GM23338 (cell line): ENCODE measurements around the gene STX16. TPM values are rescaled to one million over a fixed set of nuclear protein-coding genes. Genes with fewer than 3 reads are reported as not detected.

ENCODE experiments used
- ATAC-seq: fragments of 200-7000 bp; cut with Tn5 transposase; 3 replicates; pipeline ENCODE4 v1.9.1; 2020
- DNase-seq: peaks from one replicate; pipeline ENCODE4 v3.0.0-alpha.2; 2015; ENCODE audit warnings: low spot score
- H2AFZ ChIP-seq: fragments of 200-600 bp; sonication (generic); 2 replicates; pipeline ENCODE4 v1.8.0; 2016; ENCODE audit warnings: antibody characterized with exemption, mild to moderate bottlenecking, moderate library complexity
- H3F3A ChIP-seq: fragments of 200-600 bp; sonication (generic); replicated peaks from 2 replicates; pipeline ENCODE4 v1.8.0; 2017; ENCODE audit warnings: antibody characterized with exemption, mixed run types, low read depth
- H3K27ac ChIP-seq: fragments of 200-600 bp; sonication (generic); 2 replicates; pipeline ENCODE4 v1.6.1; 2016; ENCODE audit warnings: low read depth
- H3K27me3 ChIP-seq: fragments of 200-600 bp; sonication (generic); 2 replicates; pipeline ENCODE4 v1.8.0; 2016; ENCODE audit warnings: mild to moderate bottlenecking, mixed run types, moderate library complexity; ENCODE audit not compliant: insufficient read depth
- H3K36me3 ChIP-seq: fragments of 200-600 bp; sonication (generic); 2 replicates; pipeline ENCODE4 v1.8.0; 2016; ENCODE audit warnings: mild to moderate bottlenecking; ENCODE audit not compliant: insufficient read depth
- H3K4me1 ChIP-seq: fragments of 200-600 bp; sonication (generic); 2 replicates; pipeline ENCODE4 v1.8.0; 2016; ENCODE audit warnings: mild to moderate bottlenecking, moderate library complexity; ENCODE audit not compliant: insufficient read depth
- H3K4me2 ChIP-seq: fragments of 200-600 bp; sonication (generic); 2 replicates; pipeline ENCODE4 v1.7.1; 2017; ENCODE audit warnings: mixed run types
- H3K4me3 ChIP-seq: fragments of 200-600 bp; sonication (generic); 2 replicates; pipeline ENCODE4 v1.6.1; 2016; ENCODE audit warnings: mixed run types
- H3K79me2 ChIP-seq: fragments of 200-600 bp; sonication (generic); replicated peaks from 2 replicates; pipeline ENCODE4 v1.8.0; 2017; ENCODE audit warnings: mild to moderate bottlenecking; ENCODE audit not compliant: insufficient read depth
- H3K9me2 ChIP-seq: fragments of 200-600 bp; sonication (generic); 2 replicates; pipeline ENCODE4 v1.8.0; 2017; ENCODE audit not compliant: insufficient read depth
- H4K20me1 ChIP-seq: fragments of 200-600 bp; sonication (generic); replicated peaks from 2 replicates; pipeline ENCODE4 v1.8.0; 2017; ENCODE audit warnings: mild to moderate bottlenecking; ENCODE audit not compliant: insufficient read depth
- H3K27ac Mint-ChIP-seq: 2 replicates; pipeline ENCODE4 v1.8.0; 2020; ENCODE audit warnings: inconsistent platforms, mild to moderate bottlenecking, moderate library complexity, mixed read lengths
- H3K27me3 Mint-ChIP-seq: 3 replicates; pipeline ENCODE4 v1.8.0; 2022; ENCODE audit warnings: low read depth, mild to moderate bottlenecking, moderate library complexity, mixed read lengths, inconsistent platforms; ENCODE audit not compliant: insufficient read depth, poor library complexity
- H3K36me3 Mint-ChIP-seq: 3 replicates; pipeline ENCODE4 v1.8.0; 2021; ENCODE audit warnings: low read depth, mild to moderate bottlenecking, inconsistent platforms, moderate library complexity, mixed read lengths
- H3K4me1 Mint-ChIP-seq: 3 replicates; pipeline ENCODE4 v1.8.0; 2020; ENCODE audit warnings: mild to moderate bottlenecking, inconsistent platforms, mixed read lengths
- H3K4me3 Mint-ChIP-seq: 3 replicates; pipeline ENCODE4 v1.8.0; 2021; ENCODE audit warnings: moderate library complexity, mild to moderate bottlenecking, inconsistent platforms, mixed read lengths
- H3K9me3 Mint-ChIP-seq: 3 replicates; pipeline ENCODE4 v1.8.0; 2020; ENCODE audit warnings: moderate library complexity, mild to moderate bottlenecking, inconsistent platforms, mixed read lengths
- CREB1 ChIP-seq: fragments of 250-450 bp; sonication (Bioruptor Pico); IDR thresholded peaks from 2 replicates; pipeline ENCODE4 v1.5.0; 2020; ENCODE audit warnings: low read depth, mild to moderate bottlenecking, moderate library complexity
- EZH2 ChIP-seq: fragments of 200-600 bp; sonication (generic); IDR thresholded peaks from one replicate; pipeline ENCODE4 v1.8.0; 2017; ENCODE audit warnings: antibody characterized with exemption, mild to moderate bottlenecking, low read depth; ENCODE audit not compliant: unreplicated experiment
- EZH2phosphoT487 ChIP-seq: fragments of 200-600 bp; sonication (generic); IDR thresholded peaks from one replicate; pipeline ENCODE4 v1.8.1; 2018; ENCODE audit warnings: antibody characterized with exemption; ENCODE audit not compliant: unreplicated experiment
- JUNB ChIP-seq: IDR thresholded peaks from one replicate; pipeline ENCODE4 v1.6.1; 2016; ENCODE audit warnings: antibody characterized with exemption; ENCODE audit not compliant: unreplicated experiment
- NANOG ChIP-seq: IDR thresholded peaks from 2 replicates; pipeline ENCODE4 v1.6.1; 2016; ENCODE audit warnings: antibody characterized with exemption, borderline replicate concordance
- POLR2AphosphoS5 ChIP-seq: IDR thresholded peaks from 2 replicates; pipeline ENCODE4 v1.6.1; 2016; ENCODE audit warnings: antibody characterized with exemption, low read depth
- STAT1 ChIP-seq: IDR thresholded peaks from one replicate; pipeline ENCODE4 v1.6.1; 2016; ENCODE audit warnings: antibody characterized with exemption; ENCODE audit not compliant: unreplicated experiment
- ZNF114 ChIP-seq: fragments of 250-450 bp; sonication (Bioruptor Pico); IDR thresholded peaks from 2 replicates; pipeline ENCODE4 v1.5.0; 2020; ENCODE audit warnings: mild to moderate bottlenecking, moderate library complexity
- ZNF331 ChIP-seq: fragments of 250-450 bp; sonication (Bioruptor Pico); IDR thresholded peaks from 2 replicates; pipeline ENCODE4 v1.5.0; 2020; ENCODE audit warnings: low read depth, mild to moderate bottlenecking, moderate library complexity
- polyA plus RNA-seq: library from polyadenylated mRNA; unstranded; fragments of >200 nt; fragmentation: Nextera tagmentation; extraction: Ambion mirVana; gene quantifications from 2 replicates; pipeline ENCODE4 v1.2.1, GENCODE V29; 2016
- total RNA-seq: library from RNA; depleted of rRNA; stranded (reverse); fragments of >200 nt; shearing (Covaris generic); gene quantifications from 2 replicates; pipeline ENCODE4 v1.2.3, GENCODE V29; 2014
- TF ChIP-seq, protein P1 (sequence below): IDR thresholded peaks from one replicate; pipeline ENCODE4 v1.6.1; 2018; ENCODE audit warnings: antibody characterized with exemption; ENCODE audit not compliant: unreplicated experiment
- TF ChIP-seq, protein P2 (sequence below), 2 experiments: fragments of 200-600 bp in 1 of 2; sonication (generic) in 1 of 2; conservative IDR thresholded peaks; 2 replicates each; pipeline versions ENCODE4 v1.5.1 to v1.6.1; 2016 to 2017; ENCODE audit warnings: antibody characterized with exemption in 2 of 2, low read depth in 2 of 2, mild to moderate bottlenecking in 2 of 2, moderate library complexity in 1 of 2
- TF ChIP-seq, protein P3 (sequence below): fragments of 250-450 bp; sonication (Bioruptor Pico); IDR thresholded peaks from 2 replicates; pipeline ENCODE4 v1.5.0; 2020; ENCODE audit warnings: mild to moderate bottlenecking, moderate library complexity
- TF ChIP-seq, protein P4 (sequence below): IDR thresholded peaks from 2 replicates; pipeline ENCODE4 v1.6.1; 2016; ENCODE audit warnings: antibody characterized with exemption

Gene STX16
- total and polyA plus RNA-seq, 2 experiments from 2014 or later, result 31.2 to 70.5 TPM

DNA sequence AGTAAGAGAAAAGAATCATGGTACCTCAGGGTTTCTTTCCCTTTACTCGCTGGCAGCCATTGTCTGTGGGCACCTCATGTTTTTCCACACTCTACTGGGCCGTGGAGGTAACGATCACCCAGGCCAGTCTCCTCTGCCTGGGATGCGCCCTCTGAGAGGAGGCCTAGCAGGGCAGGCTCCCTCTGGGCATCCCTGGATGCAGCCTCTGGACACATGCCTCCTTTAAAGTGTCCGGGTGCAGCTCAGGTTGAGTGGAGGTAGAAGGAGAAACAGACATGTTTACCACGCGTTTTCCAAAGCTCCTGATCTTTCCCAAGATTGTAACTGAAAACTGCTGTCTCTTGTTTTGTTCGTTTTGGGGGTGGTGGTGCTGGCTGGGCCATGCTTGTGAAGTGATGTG is 27.7 kb downstream of the STX16 start:
- Mint-ChIP-seq H3K4me3 (no peak overlapping the region), H3K4me1 (peaks cover 43% of the 10 kb centered on the region), H3K27ac (peak overlapping the region; percentile 25; the same call in 1 of the 2 replicates), H3K9me3 (no peaks in the 10 kb centered on the region), H3K36me3 (peaks cover 69% of the 10 kb centered on the region), H3K27me3 (peaks cover 6% of the 10 kb centered on the region)
- Histone ChIP-seq H3K27me3 (no peaks in the 10 kb centered on the region), H3K4me1 (peaks cover 10% of the 10 kb centered on the region; the same call in 1 of the 2 replicates), H4K20me1 (no peaks in the 10 kb centered on the region), H3K27ac (no peak overlapping the region), H2AFZ (no peak overlapping the region), H3K4me2 (no peak overlapping the region), H3K36me3 (peaks cover 11% of the 10 kb centered on the region), H3K9me2 (no peaks in the 10 kb centered on the region), H3K4me3 (no peak overlapping the region), H3K79me2 (peaks cover 7% of the 10 kb centered on the region; the same call in 1 of the 2 replicates), H3F3A (no peaks in the 10 kb centered on the region; the same call in 1 of the 2 replicates)
- DNase-seq, result no peak
- TF ChIP-seq EZH2phosphoT487, result no peak
- TF ChIP-seq ZNF114 (CRISPR knock-in tag), result no peak
- TF ChIP-seq EZH2, result no peak
- TF ChIP-seq NANOG, result no peak
- TF ChIP-seq, protein P1, sequence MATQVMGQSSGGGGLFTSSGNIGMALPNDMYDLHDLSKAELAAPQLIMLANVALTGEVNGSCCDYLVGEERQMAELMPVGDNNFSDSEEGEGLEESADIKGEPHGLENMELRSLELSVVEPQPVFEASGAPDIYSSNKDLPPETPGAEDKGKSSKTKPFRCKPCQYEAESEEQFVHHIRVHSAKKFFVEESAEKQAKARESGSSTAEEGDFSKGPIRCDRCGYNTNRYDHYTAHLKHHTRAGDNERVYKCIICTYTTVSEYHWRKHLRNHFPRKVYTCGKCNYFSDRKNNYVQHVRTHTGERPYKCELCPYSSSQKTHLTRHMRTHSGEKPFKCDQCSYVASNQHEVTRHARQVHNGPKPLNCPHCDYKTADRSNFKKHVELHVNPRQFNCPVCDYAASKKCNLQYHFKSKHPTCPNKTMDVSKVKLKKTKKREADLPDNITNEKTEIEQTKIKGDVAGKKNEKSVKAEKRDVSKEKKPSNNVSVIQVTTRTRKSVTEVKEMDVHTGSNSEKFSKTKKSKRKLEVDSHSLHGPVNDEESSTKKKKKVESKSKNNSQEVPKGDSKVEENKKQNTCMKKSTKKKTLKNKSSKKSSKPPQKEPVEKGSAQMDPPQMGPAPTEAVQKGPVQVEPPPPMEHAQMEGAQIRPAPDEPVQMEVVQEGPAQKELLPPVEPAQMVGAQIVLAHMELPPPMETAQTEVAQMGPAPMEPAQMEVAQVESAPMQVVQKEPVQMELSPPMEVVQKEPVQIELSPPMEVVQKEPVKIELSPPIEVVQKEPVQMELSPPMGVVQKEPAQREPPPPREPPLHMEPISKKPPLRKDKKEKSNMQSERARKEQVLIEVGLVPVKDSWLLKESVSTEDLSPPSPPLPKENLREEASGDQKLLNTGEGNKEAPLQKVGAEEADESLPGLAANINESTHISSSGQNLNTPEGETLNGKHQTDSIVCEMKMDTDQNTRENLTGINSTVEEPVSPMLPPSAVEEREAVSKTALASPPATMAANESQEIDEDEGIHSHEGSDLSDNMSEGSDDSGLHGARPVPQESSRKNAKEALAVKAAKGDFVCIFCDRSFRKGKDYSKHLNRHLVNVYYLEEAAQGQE, result no peak
- TF ChIP-seq ZNF331 (CRISPR knock-in tag), result no peak
- TF ChIP-seq, protein P2, sequence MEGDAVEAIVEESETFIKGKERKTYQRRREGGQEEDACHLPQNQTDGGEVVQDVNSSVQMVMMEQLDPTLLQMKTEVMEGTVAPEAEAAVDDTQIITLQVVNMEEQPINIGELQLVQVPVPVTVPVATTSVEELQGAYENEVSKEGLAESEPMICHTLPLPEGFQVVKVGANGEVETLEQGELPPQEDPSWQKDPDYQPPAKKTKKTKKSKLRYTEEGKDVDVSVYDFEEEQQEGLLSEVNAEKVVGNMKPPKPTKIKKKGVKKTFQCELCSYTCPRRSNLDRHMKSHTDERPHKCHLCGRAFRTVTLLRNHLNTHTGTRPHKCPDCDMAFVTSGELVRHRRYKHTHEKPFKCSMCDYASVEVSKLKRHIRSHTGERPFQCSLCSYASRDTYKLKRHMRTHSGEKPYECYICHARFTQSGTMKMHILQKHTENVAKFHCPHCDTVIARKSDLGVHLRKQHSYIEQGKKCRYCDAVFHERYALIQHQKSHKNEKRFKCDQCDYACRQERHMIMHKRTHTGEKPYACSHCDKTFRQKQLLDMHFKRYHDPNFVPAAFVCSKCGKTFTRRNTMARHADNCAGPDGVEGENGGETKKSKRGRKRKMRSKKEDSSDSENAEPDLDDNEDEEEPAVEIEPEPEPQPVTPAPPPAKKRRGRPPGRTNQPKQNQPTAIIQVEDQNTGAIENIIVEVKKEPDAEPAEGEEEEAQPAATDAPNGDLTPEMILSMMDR (conservative IDR thresholded peaks at IDR 0.05; ENCODE audit: low read depth in 2 of 2), result no peak
- TF ChIP-seq STAT1, result no peak
- TF ChIP-seq, protein P3, sequence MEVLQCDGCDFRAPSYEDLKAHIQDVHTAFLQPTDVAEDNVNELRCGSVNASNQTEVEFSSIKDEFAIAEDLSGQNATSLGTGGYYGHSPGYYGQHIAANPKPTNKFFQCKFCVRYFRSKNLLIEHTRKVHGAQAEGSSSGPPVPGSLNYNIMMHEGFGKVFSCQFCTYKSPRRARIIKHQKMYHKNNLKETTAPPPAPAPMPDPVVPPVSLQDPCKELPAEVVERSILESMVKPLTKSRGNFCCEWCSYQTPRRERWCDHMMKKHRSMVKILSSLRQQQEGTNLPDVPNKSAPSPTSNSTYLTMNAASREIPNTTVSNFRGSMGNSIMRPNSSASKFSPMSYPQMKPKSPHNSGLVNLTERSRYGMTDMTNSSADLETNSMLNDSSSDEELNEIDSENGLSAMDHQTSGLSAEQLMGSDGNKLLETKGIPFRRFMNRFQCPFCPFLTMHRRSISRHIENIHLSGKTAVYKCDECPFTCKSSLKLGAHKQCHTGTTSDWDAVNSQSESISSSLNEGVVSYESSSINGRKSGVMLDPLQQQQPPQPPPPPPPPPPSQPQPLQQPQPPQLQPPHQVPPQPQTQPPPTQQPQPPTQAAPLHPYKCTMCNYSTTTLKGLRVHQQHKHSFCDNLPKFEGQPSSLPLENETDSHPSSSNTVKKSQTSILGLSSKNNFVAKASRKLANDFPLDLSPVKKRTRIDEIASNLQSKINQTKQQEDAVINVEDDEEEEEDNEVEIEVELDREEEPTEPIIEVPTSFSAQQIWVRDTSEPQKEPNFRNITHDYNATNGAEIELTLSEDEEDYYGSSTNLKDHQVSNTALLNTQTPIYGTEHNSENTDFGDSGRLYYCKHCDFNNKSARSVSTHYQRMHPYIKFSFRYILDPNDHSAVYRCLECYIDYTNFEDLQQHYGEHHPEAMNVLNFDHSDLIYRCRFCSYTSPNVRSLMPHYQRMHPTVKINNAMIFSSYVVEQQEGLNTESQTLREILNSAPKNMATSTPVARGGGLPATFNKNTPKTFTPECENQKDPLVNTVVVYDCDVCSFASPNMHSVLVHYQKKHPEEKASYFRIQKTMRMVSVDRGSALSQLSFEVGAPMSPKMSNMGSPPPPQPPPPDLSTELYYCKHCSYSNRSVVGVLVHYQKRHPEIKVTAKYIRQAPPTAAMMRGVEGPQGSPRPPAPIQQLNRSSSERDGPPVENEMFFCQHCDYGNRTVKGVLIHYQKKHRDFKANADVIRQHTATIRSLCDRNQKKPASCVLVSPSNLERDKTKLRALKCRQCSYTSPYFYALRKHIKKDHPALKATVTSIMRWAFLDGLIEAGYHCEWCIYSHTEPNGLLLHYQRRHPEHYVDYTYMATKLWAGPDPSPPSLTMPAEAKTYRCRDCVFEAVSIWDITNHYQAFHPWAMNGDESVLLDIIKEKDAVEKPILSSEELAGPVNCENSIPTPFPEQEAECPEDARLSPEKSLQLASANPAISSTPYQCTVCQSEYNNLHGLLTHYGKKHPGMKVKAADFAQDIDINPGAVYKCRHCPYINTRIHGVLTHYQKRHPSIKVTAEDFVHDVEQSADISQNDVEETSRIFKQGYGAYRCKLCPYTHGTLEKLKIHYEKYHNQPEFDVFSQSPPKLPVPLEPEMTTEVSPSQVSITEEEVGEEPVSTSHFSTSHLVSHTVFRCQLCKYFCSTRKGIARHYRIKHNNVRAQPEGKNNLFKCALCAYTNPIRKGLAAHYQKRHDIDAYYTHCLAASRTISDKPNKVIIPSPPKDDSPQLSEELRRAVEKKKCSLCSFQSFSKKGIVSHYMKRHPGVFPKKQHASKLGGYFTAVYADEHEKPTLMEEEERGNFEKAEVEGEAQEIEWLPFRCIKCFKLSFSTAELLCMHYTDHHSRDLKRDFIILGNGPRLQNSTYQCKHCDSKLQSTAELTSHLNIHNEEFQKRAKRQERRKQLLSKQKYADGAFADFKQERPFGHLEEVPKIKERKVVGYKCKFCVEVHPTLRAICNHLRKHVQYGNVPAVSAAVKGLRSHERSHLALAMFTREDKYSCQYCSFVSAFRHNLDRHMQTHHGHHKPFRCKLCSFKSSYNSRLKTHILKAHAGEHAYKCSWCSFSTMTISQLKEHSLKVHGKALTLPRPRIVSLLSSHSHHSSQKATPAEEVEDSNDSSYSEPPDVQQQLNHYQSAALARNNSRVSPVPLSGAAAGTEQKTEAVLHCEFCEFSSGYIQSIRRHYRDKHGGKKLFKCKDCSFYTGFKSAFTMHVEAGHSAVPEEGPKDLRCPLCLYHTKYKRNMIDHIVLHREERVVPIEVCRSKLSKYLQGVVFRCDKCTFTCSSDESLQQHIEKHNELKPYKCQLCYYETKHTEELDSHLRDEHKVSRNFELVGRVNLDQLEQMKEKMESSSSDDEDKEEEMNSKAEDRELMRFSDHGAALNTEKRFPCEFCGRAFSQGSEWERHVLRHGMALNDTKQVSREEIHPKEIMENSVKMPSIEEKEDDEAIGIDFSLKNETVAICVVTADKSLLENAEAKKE (CRISPR knock-in tag), result no peak
- no peak for TF ChIP-seq JUNB
- TF ChIP-seq, protein P4, sequence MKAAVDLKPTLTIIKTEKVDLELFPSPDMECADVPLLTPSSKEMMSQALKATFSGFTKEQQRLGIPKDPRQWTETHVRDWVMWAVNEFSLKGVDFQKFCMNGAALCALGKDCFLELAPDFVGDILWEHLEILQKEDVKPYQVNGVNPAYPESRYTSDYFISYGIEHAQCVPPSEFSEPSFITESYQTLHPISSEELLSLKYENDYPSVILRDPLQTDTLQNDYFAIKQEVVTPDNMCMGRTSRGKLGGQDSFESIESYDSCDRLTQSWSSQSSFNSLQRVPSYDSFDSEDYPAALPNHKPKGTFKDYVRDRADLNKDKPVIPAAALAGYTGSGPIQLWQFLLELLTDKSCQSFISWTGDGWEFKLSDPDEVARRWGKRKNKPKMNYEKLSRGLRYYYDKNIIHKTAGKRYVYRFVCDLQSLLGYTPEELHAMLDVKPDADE, result no peak
- TF ChIP-seq POLR2AphosphoS5, result no peak
- TF ChIP-seq CREB1 (CRISPR knock-in tag), result no peak
- ATAC-seq, result no peak
